Measurements from ENCODE around the gene DHX16. TPM values are rescaled to one million over a fixed set of nuclear protein-coding genes. Genes with fewer than 3 reads are reported as not detected.

Gene DHX16
- polyA plus RNA-seq, 3 donors: 16.4 to 70.1 (median 19.0) TPM

GRCh38 chr6:30614044-30614842 is 58.6 kb downstream of the DHX16 start:
- no peak for TF ChIP-seq CTCF (IDR thresholded peaks at IDR 0.05)
- Mint-ChIP-seq H3K4me3 (peak overlapping the region; percentile 99), H3K4me1 (peaks cover 40% of the 10 kb centered on the region), H3K27ac (peak overlapping the region; percentile 99 to 100 (median 99)), H3K36me3 (peaks cover 39 to 48% of the 10 kb centered on the region in 2 donors), H3K9me3 (peaks cover 0 to 9% (median 5%) of the 10 kb centered on the region in 7 donors), H3K27me3 (ENCODE audit: low read depth in 3 of 3) (peaks cover 0 to 5% (median 1%) of the 10 kb centered on the region in 3 donors)
- Histone ChIP-seq H4K20me1 (ENCODE audit: insufficient read depth, low read length) (peaks cover 70% of the 10 kb centered on the region), H3K4me2 (replicated peaks; ENCODE audit: extremely low read depth, low read length, poor library complexity, severe bottlenecking) (peak overlapping the region; percentile 84), H3K4me3 (replicated peaks in 1 of 3; ENCODE audit: low read depth in 2 of 3, low read length in 3 of 3) (peak overlapping the region; percentile 83 to 100 (median 90)), H3K79me2 (ENCODE audit: insufficient read depth, low read length) (peaks cover 84% of the 10 kb centered on the region), H3K4me1 (ENCODE audit: control insufficient read depth in 1 of 2, insufficient read depth in 2 of 2, low read length in 2 of 2) (peaks cover 27 to 39% of the 10 kb centered on the region in 2 donors), H2AFZ (ENCODE audit: insufficient read depth, low read depth, low read length, poor library complexity, severe bottlenecking) (no peak overlapping the region), H3K27me3 (ENCODE audit: control insufficient read depth in 2 of 2, insufficient read depth in 2 of 2, low read length in 2 of 2) (no peaks in the 10 kb centered on the region), H3K36me3 (replicated peaks in 1 of 2; ENCODE audit: control insufficient read depth in 1 of 2, insufficient read depth in 2 of 2, low read length in 2 of 2) (peaks cover 13 to 35% of the 10 kb centered on the region in 2 donors), H3K9ac (ENCODE audit: insufficient read depth, low read length, poor library complexity, severe bottlenecking) (peak overlapping the region; percentile 98), H3K27ac (ENCODE audit: low read depth in 1 of 2, low read length in 2 of 2) (peak overlapping the region; percentile 91 to 99), H3K9me3 (replicated peaks in 1 of 2; ENCODE audit: control insufficient read depth in 1 of 2, insufficient read depth in 1 of 2, low read length in 2 of 2) (no peaks in the 10 kb centered on the region)
- intact Hi-C loops (cut with micrococcal nuclease): loop anchor here (5.0 kb wide), 2 partner anchors 37 to 122 kb away; no protein-coding TSS in a partner anchor
- 20% methylated on average over 2 of the region's 8 CpGs for WGBS (ENCODE audit: insufficient coverage)
- DNase-seq: no peak

- peaks cover 36% of the 10 kb centered on the region for H3K4me1 Mint-ChIP-seq
- peak in 2 of 3 donors; percentile 32 to 66 for DNase-seq
Measured at GRCh38 chr6:30613251-30614043, 59.4 kb downstream of the DHX16 start.

More at GRCh38 chr6:30613251-30614043, 59.4 kb downstream of the DHX16 start:
- no peak for TF ChIP-seq CTCF (IDR thresholded peaks at IDR 0.05)
- H2AFZ ChIP-seq (ENCODE audit: insufficient read depth, low read depth, low read length, poor library complexity, severe bottlenecking): no peak overlapping the region
- no peaks in the 10 kb centered on the region for H3K27me3 ChIP-seq (ENCODE audit: control insufficient read depth in 2 of 2, insufficient read depth in 2 of 2, low read length in 2 of 2)
- peaks cover 78% of the 10 kb centered on the region for H4K20me1 ChIP-seq (ENCODE audit: insufficient read depth, low read length)
- H3K9me3 ChIP-seq (replicated peaks in 1 of 2; ENCODE audit: control insufficient read depth in 1 of 2, insufficient read depth in 1 of 2, low read length in 2 of 2): no peaks in the 10 kb centered on the region
- Mint-ChIP-seq H3K4me3 (peak overlapping the region; percentile 51 to 99), H3K27ac (peak overlapping the region; percentile 30 to 100 (median 81)), H3K9me3 (peaks cover 0 to 9% (median 5%) of the 10 kb centered on the region in 7 donors), H3K36me3 (peaks cover 45 to 55% of the 10 kb centered on the region in 2 donors), H3K27me3 (ENCODE audit: low read depth in 3 of 3) (peaks cover 0 to 5% (median 0%) of the 10 kb centered on the region in 3 donors)
- no peak overlapping the region for H3K9ac ChIP-seq (ENCODE audit: insufficient read depth, low read length, poor library complexity, severe bottlenecking)
- intact Hi-C loops (cut with micrococcal nuclease): loop anchor here (5.0 kb wide), 2 partner anchors 36 to 121 kb away; no protein-coding TSS in a partner anchor
- H3K79me2 ChIP-seq (ENCODE audit: insufficient read depth, low read length): peaks cover 84% of the 10 kb centered on the region
- peak overlapping the region in 1 of 3 experiments; percentile 100 for H3K4me3 ChIP-seq (replicated peaks in 1 of 3; ENCODE audit: low read depth in 2 of 3, low read length in 3 of 3)
- peak overlapping the region; percentile 84 for H3K4me2 ChIP-seq (replicated peaks; ENCODE audit: extremely low read depth, low read length, poor library complexity, severe bottlenecking)
- peaks cover 20 to 42% of the 10 kb centered on the region in 2 donors for H3K36me3 ChIP-seq (replicated peaks in 1 of 2; ENCODE audit: control insufficient read depth in 1 of 2, insufficient read depth in 2 of 2, low read length in 2 of 2)
- H3K27ac ChIP-seq (ENCODE audit: low read depth in 1 of 2, low read length in 2 of 2): peak overlapping the region in 1 of 2 donors; percentile 99
- peaks cover 24 to 33% of the 10 kb centered on the region in 2 donors for H3K4me1 ChIP-seq (ENCODE audit: control insufficient read depth in 1 of 2, insufficient read depth in 2 of 2, low read length in 2 of 2)

Measured in CD14-positive monocyte (primary cell).